A549 treated with dexamethasone at 1 μM for 4 hours (cell line): ENCODE data around the gene PDIA3. TPM values are rescaled to one million over a fixed set of nuclear protein-coding genes. Genes with fewer than 3 reads are reported as not detected.

Source experiments
- total RNA-seq: library from RNA; stranded (reverse); fragments of 200-300 nt; extraction: Qiagen RNA extraction; gene quantifications from 5 replicates; pipeline ENCODE4 v1.2.3, GENCODE V29; 2022

PDIA3 gene
- 299 to 388 TPM (median 334 TPM) in 5 replicates for total RNA-seq

DNA sequence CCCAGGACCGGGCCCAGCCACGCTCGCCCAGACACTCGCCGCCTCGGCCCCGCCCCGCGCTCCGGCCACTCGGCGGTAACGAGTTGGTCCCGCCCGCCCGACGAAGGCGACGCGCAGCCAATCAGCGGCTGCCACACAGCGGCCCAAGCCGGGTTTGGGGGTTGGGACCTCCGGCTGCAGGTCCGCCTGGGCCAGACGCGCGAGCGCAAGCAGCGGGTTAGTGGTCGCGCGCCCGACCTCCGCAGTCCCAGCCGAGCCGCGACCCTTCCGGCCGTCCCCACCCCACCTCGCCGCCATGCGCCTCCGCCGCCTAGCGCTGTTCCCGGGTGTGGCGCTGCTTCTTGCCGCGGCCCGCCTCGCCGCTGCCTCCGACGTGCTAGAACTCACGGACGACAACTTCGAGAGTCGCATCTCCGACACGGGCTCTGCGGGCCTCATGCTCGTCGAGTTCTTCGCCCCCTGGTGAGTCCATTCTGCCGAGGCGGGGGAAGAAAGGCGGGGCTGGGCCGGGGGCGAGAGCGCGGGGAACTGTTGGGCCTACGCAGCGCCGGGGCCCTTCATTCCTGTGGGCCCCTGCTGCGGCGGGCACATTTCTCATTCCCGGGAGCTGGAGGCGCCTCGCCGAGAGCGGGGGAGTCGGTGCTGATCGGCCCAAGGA lies at the start of gene PDIA3:
Gene PDIA3 (plus strand): TSS at position 194 of the 658 bp plus-strand sequence. CDS start 102 bp downstream, at position 296.

GRCh38 chr15:43776718-43777266 lies 30.6 kb downstream of the PDIA3 start, which contains the start of gene ELL3:
ELL3 (minus strand) TSS chr15:43776966; CDS start chr15:43776901, 65 bp downstream.

DNA sequence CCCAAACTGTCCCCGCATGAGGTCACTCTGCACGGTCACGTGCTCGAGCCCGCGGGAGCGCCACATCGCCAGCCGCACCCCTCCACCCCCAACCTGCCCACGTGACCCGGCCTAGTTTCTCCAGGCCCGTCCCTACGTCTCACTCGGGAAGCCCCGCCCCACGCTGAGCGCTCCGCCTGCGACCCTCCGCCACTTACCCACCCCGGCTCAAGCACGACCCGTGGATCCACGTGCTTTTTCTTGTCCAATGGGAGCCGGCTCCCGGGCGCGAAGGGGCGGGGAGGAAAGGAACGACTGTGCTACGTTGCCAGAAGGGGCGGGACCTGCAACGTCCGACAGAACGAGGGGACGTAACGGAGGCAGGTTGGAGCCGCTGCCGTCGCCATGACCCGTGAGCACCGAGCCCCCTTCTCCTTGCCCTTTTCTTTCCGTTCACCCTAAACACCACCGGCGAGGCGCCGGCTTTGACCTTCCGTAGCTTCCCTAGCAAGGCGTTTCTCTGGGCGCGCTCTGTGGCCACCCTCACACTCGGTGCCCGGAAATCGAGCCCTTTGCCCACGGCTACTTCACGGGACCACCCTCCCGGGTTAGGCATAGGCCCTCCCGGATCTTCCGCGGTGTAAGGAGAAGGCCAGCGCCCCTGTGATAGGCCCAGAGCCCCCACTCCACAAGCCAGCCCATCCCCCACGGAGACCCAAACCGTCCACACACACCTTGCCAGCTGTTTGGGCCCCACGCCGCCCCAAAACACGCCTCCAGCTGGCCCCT lies 45.9 kb downstream of the PDIA3 start, which contains the start of gene SERF2:
Gene SERF2 (plus strand): TSS at position 328 of the 768 bp plus-strand sequence. CDS start 57 bp downstream, at position 385.

GRCh38 chr15:43799945-43800285 lies 53.7 kb downstream of the PDIA3 start, which contains the start of gene SERINC4:
SERINC4 (minus strand) TSS chr15:43800220; CDS start chr15:43799986, 234 bp downstream.

GRCh38 chr15:43800286-43801141 lies 54.3 kb downstream of the PDIA3 start, which contains the start of gene HYPK:
HYPK (plus strand) TSS chr15:43800599; CDS start chr15:43800623, 24 bp downstream.

Other genes with a start within 250 kb of the PDIA3 start
- 0.45 to 0.74 TPM (median 0.64 TPM) in 5 replicates for gene MAP1A, start 228.8 kb upstream of the PDIA3 start, total RNA-seq
- 4.7 to 7.8 TPM (median 5.4 TPM) in 5 replicates for gene PPIP5K1, start 156.2 kb upstream of the PDIA3 start, total RNA-seq
- 2.4 to 5.3 TPM (median 3.9 TPM) in 5 replicates for gene CKMT1B, start 152.4 kb upstream of the PDIA3 start, total RNA-seq
- 0.04 to 0.15 TPM (median 0.08 TPM) in 5 replicates for gene STRC, start 127.6 kb upstream of the PDIA3 start, total RNA-seq
- 0.17 to 1.8 TPM (median 0.86 TPM) in 5 replicates for gene CATSPER2, start 97.6 kb upstream of the PDIA3 start, total RNA-seq
- 2.4 to 3.3 TPM (median 2.8 TPM) in 5 replicates for gene CKMT1A, start 52.6 kb upstream of the PDIA3 start, total RNA-seq
- gene ELL3, start 30.5 kb downstream of the PDIA3 start, total RNA-seq: 0.95 to 2.0 TPM (median 1.4 TPM) in 5 replicates
- gene SERF2, start 45.9 kb downstream of the PDIA3 start, total RNA-seq: 499 to 671 TPM (median 600 TPM) in 5 replicates
- 0.06 to 0.15 TPM (median 0.09 TPM) in 5 replicates for gene SERINC4, start 53.8 kb downstream of the PDIA3 start, total RNA-seq
- 4.1 to 8.8 TPM (median 5.6 TPM) in 5 replicates for gene HYPK, start 54.2 kb downstream of the PDIA3 start, total RNA-seq
- gene MFAP1, start 78.3 kb downstream of the PDIA3 start, total RNA-seq: 25.8 to 27.6 TPM (median 26.3 TPM) in 5 replicates
- 12.0 to 14.7 TPM (median 12.7 TPM) in 5 replicates for gene WDR76, start 80.6 kb downstream of the PDIA3 start, total RNA-seq